K562 (cell line): ENCODE measurements around the gene ME3. TPM values are rescaled to one million over a fixed set of nuclear protein-coding genes. Genes with fewer than 3 reads are reported as not detected.

ENCODE experiments used
- ARID1B ChIP-seq: fragments of 450-650 bp; IDR thresholded peaks from 2 replicates; pipeline ENCODE4 v1.6.1; 2016; ENCODE audit warnings: antibody characterized with exemption, mild to moderate bottlenecking, inconsistent platforms
- ARID2 ChIP-seq: fragments of 450-650 bp; IDR thresholded peaks from 2 replicates; pipeline ENCODE4 v1.6.1; 2017; ENCODE audit warnings: antibody characterized with exemption, mild to moderate bottlenecking
- ASH1L ChIP-seq: fragments of 450-650 bp; IDR thresholded peaks from 2 replicates; pipeline ENCODE4 v1.6.1; 2018; ENCODE audit warnings: borderline replicate concordance, mild to moderate bottlenecking, low read depth; ENCODE audit not compliant: partially characterized antibody
- BHLHE40 ChIP-seq: IDR thresholded peaks from 2 replicates; pipeline ENCODE4 v1.6.1; 2011; ENCODE audit warnings: low read length, improper control_type of control experiment
- CXXC5 ChIP-seq: fragments of 250-450 bp; sonication (Bioruptor Pico); IDR thresholded peaks from 2 replicates; pipeline ENCODE4 v1.8.0; 2022; ENCODE audit warnings: inconsistent platforms, mild to moderate bottlenecking, moderate library complexity
- DPF2 ChIP-seq: fragments of 450-650 bp; IDR thresholded peaks from 2 replicates; pipeline ENCODE4 v1.6.1; 2016
- ELF1 ChIP-seq: fragments of 200-800 bp; sonication (Bioruptor generic); IDR thresholded peaks from 2 replicates; pipeline ENCODE4 v1.6.1; 2016; ENCODE audit warnings: missing genetic modification characterization, missing compliant biosample characterization
- GTF2A2 ChIP-seq: IDR thresholded peaks from 2 replicates; pipeline ENCODE4 v1.6.1; 2016; ENCODE audit warnings: mild to moderate bottlenecking, missing genetic modification characterization, missing compliant biosample characterization
- HDAC3 ChIP-seq: fragments of 450-650 bp; IDR thresholded peaks from 2 replicates; pipeline ENCODE4 v1.6.1; 2018; ENCODE audit warnings: borderline replicate concordance, mild to moderate bottlenecking, moderate library complexity; ENCODE audit not compliant: partially characterized antibody
- HNRNPH1 ChIP-seq: fragments of 200-400 bp; formaldehyde crosslinking; optimal IDR thresholded peaks from 2 replicates; pipeline ENCODE3; 2017; ENCODE audit warnings: low read depth, mild to moderate bottlenecking, low read length, moderate library complexity
- IFI16 ChIP-seq: fragments of 250-450 bp; sonication (Bioruptor Pico); IDR thresholded peaks from 2 replicates; pipeline ENCODE4 v2.1.2; 2022; ENCODE audit warnings: mild to moderate bottlenecking, inconsistent platforms
- KDM5B ChIP-seq: fragments of 200-600 bp; sonication (generic); IDR thresholded peaks from 2 replicates; pipeline ENCODE4 v1.6.1; 2012; ENCODE audit warnings: low read depth, mild to moderate bottlenecking, moderate library complexity, low read length, control low read depth, inconsistent platforms; ENCODE audit not compliant: insufficient replicate concordance
- MAFF ChIP-seq: IDR thresholded peaks from 2 replicates; pipeline ENCODE4 v1.6.1; 2012; ENCODE audit warnings: low read length, improper control_type of control experiment
- MAFG ChIP-seq: fragments of 450-650 bp; conservative IDR thresholded peaks from 2 replicates; pipeline ENCODE4 v1.6.1; 2016; ENCODE audit warnings: missing genetic modification characterization, missing compliant biosample characterization
- POLR2G ChIP-seq: fragments of 200-400 bp; formaldehyde crosslinking; IDR thresholded peaks from 2 replicates; pipeline ENCODE4 v1.6.1; 2017; ENCODE audit warnings: low read depth, mild to moderate bottlenecking, antibody characterized with exemption, low read length, moderate library complexity
- POLR2H ChIP-seq: IDR thresholded peaks from 2 replicates; pipeline ENCODE4 v1.6.1; 2016; ENCODE audit warnings: missing genetic modification characterization, low read depth, mild to moderate bottlenecking, control low read depth, missing compliant biosample characterization, moderate library complexity
- RAD51 ChIP-seq: fragments of 450-650 bp; IDR thresholded peaks from 2 replicates; pipeline ENCODE4 v1.7.1; 2016; ENCODE audit warnings: low read depth, mild to moderate bottlenecking, borderline replicate concordance
- RFX5 ChIP-seq: IDR thresholded peaks from 2 replicates; pipeline ENCODE4 v1.6.1; 2011; ENCODE audit warnings: low read depth, mild to moderate bottlenecking, improper control_type of control experiment, low read length
- SIRT6 ChIP-seq: IDR thresholded peaks from one replicate; pipeline ENCODE4 v1.6.1; 2012; ENCODE audit warnings: low read depth, mild to moderate bottlenecking, control low read depth, inconsistent platforms, low read length, moderate library complexity
- SMAD3 ChIP-seq: fragments of 450-650 bp; formaldehyde crosslinking; conservative IDR thresholded peaks from 2 replicates; pipeline ENCODE4 v1.4.0; 2020; ENCODE audit warnings: mild to moderate bottlenecking
- SMARCA4 ChIP-seq: fragments of 450-650 bp; IDR thresholded peaks from 2 replicates; pipeline ENCODE4 v1.6.1; 2016
- SP2 ChIP-seq: IDR thresholded peaks from 2 replicates; pipeline ENCODE4 v1.6.1; 2011; ENCODE audit warnings: mild to moderate bottlenecking, low read depth, low read length, moderate library complexity; ENCODE audit not compliant: poor library complexity, severe bottlenecking; ENCODE audit errors: extremely low read depth
- TAF15 ChIP-seq: fragments of 200-400 bp; formaldehyde crosslinking; IDR thresholded peaks from 2 replicates; pipeline ENCODE4 v1.6.1; 2017; ENCODE audit warnings: mild to moderate bottlenecking, low read depth, low read length, moderate library complexity
- TAF7 ChIP-seq: fragments of 450-650 bp; IDR thresholded peaks from 2 replicates; pipeline ENCODE4 v1.6.1; 2016; ENCODE audit warnings: missing genetic modification characterization, missing compliant biosample characterization
- XRCC3 ChIP-seq: fragments of 450-650 bp; IDR thresholded peaks from 2 replicates; pipeline ENCODE4 v1.6.1; 2017; ENCODE audit warnings: mild to moderate bottlenecking, moderate library complexity
- XRCC5 ChIP-seq: fragments of 200-400 bp; formaldehyde crosslinking; IDR thresholded peaks from 2 replicates; pipeline ENCODE4 v1.6.1; 2017; ENCODE audit warnings: low read depth, mild to moderate bottlenecking, low read length
- ZBTB17 ChIP-seq: fragments of 450-650 bp; formaldehyde crosslinking; IDR thresholded peaks from 2 replicates; pipeline ENCODE4 v1.4.0; 2020; ENCODE audit warnings: mild to moderate bottlenecking
- ZFPM2 ChIP-seq: fragments of 250-450 bp; sonication (Bioruptor Pico); IDR thresholded peaks from 2 replicates; pipeline ENCODE4 v1.5.1; 2022; ENCODE audit warnings: mild to moderate bottlenecking
- ZNF239 ChIP-seq: fragments of 250-450 bp; sonication (Bioruptor Pico); IDR thresholded peaks from 2 replicates; pipeline ENCODE4 v1.4.0; 2020; ENCODE audit warnings: mild to moderate bottlenecking
- polyA plus RNA-seq, 8 experiments: library from polyadenylated mRNA; depleted of rRNA in 4 of 8; stranded (reverse) in 5 of 8; unstranded in 3 of 8; fragments of >200 nt; fragmentation: Nextera tagmentation in 2 of 8; fragmentation: Illumina TruSeq in 1 of 8; extraction: Ambion mirVana in 2 of 8; extraction: Trizol in 1 of 8; gene quantifications; 2 replicates each; pipeline versions ENCODE4 v1.2.1 to v1.2.3, GENCODE V29; 2011 to 2014; ENCODE audit warnings: inconsistent platforms in 1 of 8, missing spikeins in 1 of 8
- total RNA-seq, 7 experiments: library from RNA; depleted of rRNA in 6 of 7; stranded (reverse); fragments of >200 nt in 6 of 7; fragmentation: Illumina TruSeq in 2 of 7; extraction: Trizol in 2 of 7; gene quantifications; 2 replicates each; pipeline versions ENCODE4 v1.2.1 to v1.2.3, GENCODE V29; 2011 to 2021; ENCODE audit warnings: low replicate concordance in 1 of 7
- TF ChIP-seq, protein P1 (sequence below), 2 experiments: IDR thresholded peaks in 1 of 2; conservative IDR thresholded peaks in 1 of 2; 2 replicates each; pipeline ENCODE4 v1.6.1; 2016; ENCODE audit warnings: low read depth in 2 of 2, mild to moderate bottlenecking in 1 of 2, missing compliant biosample characterization in 1 of 2, missing genetic modification characterization in 1 of 2, moderate library complexity in 1 of 2

Gene ME3
- total and polyA plus RNA-seq, 9 of the 15 experiments (the other 6 are each of a cell fraction or from before 2014, with no cell fraction given): not detected

DNA sequence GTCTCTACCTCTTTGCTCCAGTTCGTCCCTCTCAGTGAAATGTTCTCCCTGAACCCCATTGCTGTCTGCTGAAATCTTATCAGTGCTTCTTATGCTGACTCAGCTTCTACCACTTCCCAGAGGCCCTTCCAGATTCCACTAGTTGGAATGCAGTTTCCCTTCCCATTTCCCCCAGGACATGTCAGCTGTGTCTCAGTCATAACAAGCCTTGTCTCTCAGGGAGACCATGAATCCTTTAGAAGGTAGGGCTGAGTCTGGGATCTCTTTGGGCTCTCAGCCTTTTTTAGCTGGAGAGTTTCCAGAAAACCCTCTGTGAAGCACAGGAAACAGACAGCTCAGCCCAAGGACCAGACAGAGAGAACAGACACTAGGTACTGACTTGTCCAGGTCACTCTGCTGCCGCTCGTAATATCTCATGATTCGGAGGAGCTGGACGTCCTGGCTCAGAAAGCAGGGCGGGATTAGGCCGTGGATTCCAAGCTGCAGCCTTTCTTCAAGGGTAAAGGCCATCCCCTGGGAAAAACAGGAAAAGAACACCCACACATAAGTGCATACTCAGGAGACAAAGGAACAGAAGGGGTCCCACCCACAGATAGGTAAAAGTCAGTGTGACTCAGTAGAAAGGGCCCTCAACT is 113.0 kb downstream of the ME3 start (continued):
- TF ChIP-seq ELF1 (tag): no peak
- no peak for TF ChIP-seq POLR2H
- TF ChIP-seq IFI16 (CRISPR knock-in tag): no peak
- TF ChIP-seq ASH1L: no peak
- no peak for TF ChIP-seq XRCC3
- no peak for TF ChIP-seq TAF7 (tag)
- no peak for TF ChIP-seq CXXC5 (CRISPR knock-in tag)
- peak; percentile 98 for TF ChIP-seq MAFG
- TF ChIP-seq DPF2: 0 out of 2 replicates have a peak, but pooled peaks have one; percentile 20
- TF ChIP-seq ARID1B: 0 out of 2 replicates have a peak, but pooled peaks have one; percentile 18
- TF ChIP-seq ZNF239 (CRISPR knock-in tag): no peak
- TF ChIP-seq RFX5: no peak
- no peak for TF ChIP-seq ZBTB17 (CRISPR knock-in tag)
- TF ChIP-seq RAD51: no peak
- TF ChIP-seq TAF15: no peak
- TF ChIP-seq, protein P1, sequence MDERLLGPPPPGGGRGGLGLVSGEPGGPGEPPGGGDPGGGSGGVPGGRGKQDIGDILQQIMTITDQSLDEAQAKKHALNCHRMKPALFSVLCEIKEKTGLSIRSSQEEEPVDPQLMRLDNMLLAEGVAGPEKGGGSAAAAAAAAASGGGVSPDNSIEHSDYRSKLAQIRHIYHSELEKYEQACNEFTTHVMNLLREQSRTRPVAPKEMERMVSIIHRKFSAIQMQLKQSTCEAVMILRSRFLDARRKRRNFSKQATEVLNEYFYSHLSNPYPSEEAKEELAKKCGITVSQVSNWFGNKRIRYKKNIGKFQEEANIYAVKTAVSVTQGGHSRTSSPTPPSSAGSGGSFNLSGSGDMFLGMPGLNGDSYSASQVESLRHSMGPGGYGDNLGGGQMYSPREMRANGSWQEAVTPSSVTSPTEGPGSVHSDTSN (CRISPR knock-in tag; IDR thresholded peaks at IDR 0.05; ENCODE audit: low read depth): no peak
- TF ChIP-seq, protein P1 (tag; conservative IDR thresholded peaks at IDR 0.05; ENCODE audit: low read depth): no peak
- no peak for TF ChIP-seq HNRNPH1
- TF ChIP-seq ARID2: no peak
- no peak for TF ChIP-seq HDAC3
- TF ChIP-seq ZFPM2 (CRISPR knock-in tag): no peak
- TF ChIP-seq XRCC5: no peak
- no peak for TF ChIP-seq SP2
- TF ChIP-seq SIRT6: no peak
- no peak for TF ChIP-seq POLR2G
- no peak for TF ChIP-seq GTF2A2 (tag)
- 0 out of 2 replicates have a peak, but pooled peaks have one; percentile 16 for TF ChIP-seq SMARCA4
- TF ChIP-seq KDM5B: no peak
- peak; percentile 94 for TF ChIP-seq MAFF
- no peak for TF ChIP-seq SMAD3 (CRISPR knock-in tag)
- TF ChIP-seq BHLHE40: no peak
